ENCODE results near the gene ANGEL2. TPM values are rescaled to one million over a fixed set of nuclear protein-coding genes. Genes with fewer than 3 reads are reported as not detected.

The ANGEL2 gene
- polyA plus RNA-seq, 1 of the 3 experiments (the other 2 are of a cell fraction), result 14.0 TPM

DNA sequence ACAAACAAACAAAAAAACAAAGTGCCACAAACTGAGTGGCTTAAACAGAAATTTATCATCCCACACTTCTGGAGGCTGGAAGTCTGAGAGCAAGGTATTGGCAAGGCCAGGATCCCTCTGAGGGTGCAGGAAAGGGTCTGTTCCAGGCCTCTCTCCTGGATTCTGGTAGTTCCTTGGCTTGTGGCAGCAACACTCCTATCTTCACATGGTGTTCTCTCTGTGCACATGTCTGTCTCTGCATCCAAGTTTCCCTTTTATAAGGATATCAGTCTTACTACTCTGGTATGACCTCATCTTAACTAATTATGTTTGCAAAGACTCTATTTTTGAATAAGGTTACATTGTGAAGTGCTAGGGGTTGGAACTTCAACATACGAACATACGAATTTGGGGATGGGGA is 70.6 kb downstream of the ANGEL2 start:
- ChIA-PET CTCF (no interaction called here), POLR2A (no interaction called here)

More for the DNA sequence above, 70.6 kb downstream of the ANGEL2 start:
- no peaks in the 10 kb centered on the region for H4K20me1 ChIP-seq (ENCODE audit: insufficient read depth)
- no peak overlapping the region for H2AFZ ChIP-seq (ENCODE audit: low read depth)
- H3K4me2 ChIP-seq, result no peak overlapping the region
- TF ChIP-seq EP300 (IDR thresholded peaks at IDR 0.05; ENCODE audit: borderline replicate concordance in 1 of 2, low read depth in 1 of 2, low read length in 1 of 2) (no peak), JUND (IDR thresholded peaks at IDR 0.05) (no peak), SMC3 (IDR thresholded peaks at IDR 0.05; ENCODE audit: low read depth, low read length) (no peak), EZH2phosphoT487 (IDR thresholded peaks at IDR 0.05; ENCODE audit: borderline replicate concordance, low read depth) (no peak), NFIC (IDR thresholded peaks at IDR 0.05; ENCODE audit: borderline replicate concordance) (no peak), GATA2 (CRISPR knock-in tag; IDR thresholded peaks at IDR 0.05) (no peak), TAF1 (IDR thresholded peaks at IDR 0.05; ENCODE audit: borderline replicate concordance, low read depth, low read length) (no peak), YY1 (IDR thresholded peaks at IDR 0.05; ENCODE audit: low read depth) (no peak), TCF12 (IDR thresholded peaks at IDR 0.05) (no peak), ZBTB33 (IDR thresholded peaks at IDR 0.05; ENCODE audit: borderline replicate concordance, low read depth) (no peak), FOSL2 (IDR thresholded peaks at IDR 0.05; ENCODE audit: borderline replicate concordance, low read depth) (no peak), NRF1 (IDR thresholded peaks at IDR 0.05; ENCODE audit: low read depth, low read length) (no peak), MXI1 (IDR thresholded peaks at IDR 0.05; ENCODE audit: low read depth, low read length) (no peak), FOXM1 (IDR thresholded peaks at IDR 0.05; ENCODE audit: low read depth) (no peak), CHD2 (IDR thresholded peaks at IDR 0.05; ENCODE audit: low read length, partially characterized antibody) (no peak), SIN3A (IDR thresholded peaks at IDR 0.05; ENCODE audit: borderline replicate concordance, low read depth, low read length) (no peak), POLR2AphosphoS5 (IDR thresholded peaks at IDR 0.05; ENCODE audit: low read depth, low read length) (no peak)
- TF ChIP-seq, protein P1, sequence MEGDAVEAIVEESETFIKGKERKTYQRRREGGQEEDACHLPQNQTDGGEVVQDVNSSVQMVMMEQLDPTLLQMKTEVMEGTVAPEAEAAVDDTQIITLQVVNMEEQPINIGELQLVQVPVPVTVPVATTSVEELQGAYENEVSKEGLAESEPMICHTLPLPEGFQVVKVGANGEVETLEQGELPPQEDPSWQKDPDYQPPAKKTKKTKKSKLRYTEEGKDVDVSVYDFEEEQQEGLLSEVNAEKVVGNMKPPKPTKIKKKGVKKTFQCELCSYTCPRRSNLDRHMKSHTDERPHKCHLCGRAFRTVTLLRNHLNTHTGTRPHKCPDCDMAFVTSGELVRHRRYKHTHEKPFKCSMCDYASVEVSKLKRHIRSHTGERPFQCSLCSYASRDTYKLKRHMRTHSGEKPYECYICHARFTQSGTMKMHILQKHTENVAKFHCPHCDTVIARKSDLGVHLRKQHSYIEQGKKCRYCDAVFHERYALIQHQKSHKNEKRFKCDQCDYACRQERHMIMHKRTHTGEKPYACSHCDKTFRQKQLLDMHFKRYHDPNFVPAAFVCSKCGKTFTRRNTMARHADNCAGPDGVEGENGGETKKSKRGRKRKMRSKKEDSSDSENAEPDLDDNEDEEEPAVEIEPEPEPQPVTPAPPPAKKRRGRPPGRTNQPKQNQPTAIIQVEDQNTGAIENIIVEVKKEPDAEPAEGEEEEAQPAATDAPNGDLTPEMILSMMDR (IDR thresholded peaks at IDR 0.05), result no peak
- no peaks in the 10 kb centered on the region for H3K9me3 ChIP-seq
- 75% methylated on average over 2 of the region's 2 CpGs for WGBS (ENCODE audit: low lambda C conversion rate)
- H3K4me3 ChIP-seq (ENCODE audit: low read depth in 2 of 2, low read length in 1 of 2), result no peak overlapping the region
- no peaks in the 10 kb centered on the region for H3K79me2 ChIP-seq (ENCODE audit: insufficient read depth)
- H3K9me2 ChIP-seq, result no peaks in the 10 kb centered on the region
- H3K9ac ChIP-seq, result no peak overlapping the region
- no peaks in the 10 kb centered on the region for H3F3A ChIP-seq (replicated peaks; ENCODE audit: insufficient read depth)
- no peaks in the 10 kb centered on the region for H3K27me3 ChIP-seq (ENCODE audit: insufficient read depth)
- DNase-seq, result no peak
- H3K36me3 ChIP-seq (replicated peaks in 1 of 2; ENCODE audit: control insufficient read depth in 1 of 2, insufficient read depth in 2 of 2, low read length in 1 of 2), result no peaks in the 10 kb centered on the region
- no peak overlapping the region for H3K27ac ChIP-seq (ENCODE audit: low read depth in 2 of 2, low read length in 1 of 2)
- H3K4me1 ChIP-seq (ENCODE audit: control insufficient read depth in 1 of 2, insufficient read depth in 2 of 2, low read depth in 1 of 2, low read length in 1 of 2), result peaks cover 0 to 5% of the 10 kb centered on the region in 2 experiments; a peak in 1 of 4 replicates
